ENCODE results near the gene DAPK2. TPM values are rescaled to one million over a fixed set of nuclear protein-coding genes. Genes with fewer than 3 reads are reported as not detected.

DAPK2 gene
- total RNA-seq, 1 donor from 2014 or later = 2.4 TPM

DNA sequence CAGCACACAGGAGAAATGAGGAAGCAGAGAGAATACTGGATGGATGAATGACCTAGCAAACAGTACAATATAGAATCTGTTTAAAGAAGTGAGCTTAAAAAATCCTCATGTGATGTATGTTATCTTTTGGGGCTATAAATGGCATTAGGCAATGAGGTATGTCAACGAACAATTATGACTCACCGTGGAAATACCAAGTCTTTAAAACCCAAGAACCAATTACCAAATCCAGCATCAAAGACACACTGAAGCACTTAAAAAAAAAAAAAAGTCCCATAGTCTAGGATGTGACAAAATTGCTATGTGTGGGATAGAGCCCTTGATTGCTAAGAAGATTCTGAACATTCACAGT is 176.3 kb downstream of the DAPK2 start:
- TF ChIP-seq, protein P1, sequence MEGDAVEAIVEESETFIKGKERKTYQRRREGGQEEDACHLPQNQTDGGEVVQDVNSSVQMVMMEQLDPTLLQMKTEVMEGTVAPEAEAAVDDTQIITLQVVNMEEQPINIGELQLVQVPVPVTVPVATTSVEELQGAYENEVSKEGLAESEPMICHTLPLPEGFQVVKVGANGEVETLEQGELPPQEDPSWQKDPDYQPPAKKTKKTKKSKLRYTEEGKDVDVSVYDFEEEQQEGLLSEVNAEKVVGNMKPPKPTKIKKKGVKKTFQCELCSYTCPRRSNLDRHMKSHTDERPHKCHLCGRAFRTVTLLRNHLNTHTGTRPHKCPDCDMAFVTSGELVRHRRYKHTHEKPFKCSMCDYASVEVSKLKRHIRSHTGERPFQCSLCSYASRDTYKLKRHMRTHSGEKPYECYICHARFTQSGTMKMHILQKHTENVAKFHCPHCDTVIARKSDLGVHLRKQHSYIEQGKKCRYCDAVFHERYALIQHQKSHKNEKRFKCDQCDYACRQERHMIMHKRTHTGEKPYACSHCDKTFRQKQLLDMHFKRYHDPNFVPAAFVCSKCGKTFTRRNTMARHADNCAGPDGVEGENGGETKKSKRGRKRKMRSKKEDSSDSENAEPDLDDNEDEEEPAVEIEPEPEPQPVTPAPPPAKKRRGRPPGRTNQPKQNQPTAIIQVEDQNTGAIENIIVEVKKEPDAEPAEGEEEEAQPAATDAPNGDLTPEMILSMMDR (IDR thresholded peaks at IDR 0.05) = no peak
- intact Hi-C loops (cut with DNase I) = no loop called here
- Histone ChIP-seq H3K36me3 (no peaks in the 10 kb centered on the region), H3K27ac (no peak overlapping the region), H3K4me1 (no peaks in the 10 kb centered on the region), H3K27me3 (no peaks in the 10 kb centered on the region), H3K4me3 (no peak overlapping the region), H3K9me3 (no peaks in the 10 kb centered on the region)
- no peak for DNase-seq (ENCODE audit: low spot score in 2 of 2)

DNA sequence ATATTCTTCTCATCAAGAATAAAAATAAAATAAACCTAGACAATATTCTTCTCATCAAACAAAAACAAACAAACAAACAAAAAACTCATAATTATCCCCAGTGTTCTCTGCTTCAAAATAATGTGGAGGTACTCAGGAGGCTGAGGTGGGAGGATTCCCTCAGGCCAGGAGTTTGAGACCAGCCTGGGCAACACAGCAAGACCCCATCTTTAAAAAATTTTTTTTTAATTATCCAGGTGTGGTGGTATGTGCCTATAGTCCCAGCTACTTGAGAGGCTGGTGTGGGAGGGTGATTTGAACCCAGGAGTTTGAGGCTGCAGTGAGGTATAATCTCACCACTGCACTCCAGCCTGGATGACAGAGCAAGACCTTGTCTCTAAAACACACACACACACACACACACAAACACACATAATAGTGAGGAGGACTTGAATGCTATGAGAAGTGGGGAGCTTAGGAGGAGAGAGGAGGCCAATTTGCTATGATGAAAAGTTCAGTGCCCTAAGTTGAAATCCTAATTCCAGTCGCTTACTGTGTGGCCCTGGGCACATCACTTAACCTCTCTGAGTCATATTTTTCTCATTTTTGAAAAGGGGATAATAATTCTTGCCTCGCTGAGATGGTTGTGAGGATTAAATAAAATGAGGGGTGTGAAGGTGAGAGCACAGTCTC is 176.8 kb downstream of the DAPK2 start:
- DNase-seq (ENCODE audit: low spot score in 2 of 2) = no peak
- Histone ChIP-seq H3K4me3 (no peak overlapping the region), H3K27me3 (no peaks in the 10 kb centered on the region), H3K27ac (no peak overlapping the region), H3K4me1 (no peaks in the 10 kb centered on the region), H3K36me3 (no peaks in the 10 kb centered on the region), H3K9me3 (no peaks in the 10 kb centered on the region)
- TF ChIP-seq, protein P1 (IDR thresholded peaks at IDR 0.05) = no peak
- intact Hi-C loops (cut with DNase I) = no loop called here

DNA sequence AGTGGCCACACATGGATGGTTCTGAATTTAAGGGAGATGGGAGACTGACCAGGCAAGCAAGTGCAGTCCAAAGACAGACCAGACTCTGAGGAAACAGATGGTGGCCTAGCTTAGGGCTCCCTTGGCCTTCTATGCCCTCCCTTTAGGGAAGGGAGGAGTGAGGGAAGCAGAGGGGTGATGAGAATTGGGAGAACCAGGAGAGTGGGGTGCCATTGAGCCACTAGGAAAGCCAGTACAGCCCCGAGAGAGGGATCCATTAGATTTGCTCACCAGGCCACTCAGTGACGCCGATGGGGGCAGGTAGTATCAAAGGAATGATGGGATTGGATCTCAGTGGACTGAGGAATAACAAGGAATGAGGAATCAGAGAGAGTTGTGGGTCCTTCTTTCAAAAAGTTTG is 182.1 kb downstream of the DAPK2 start:
- Histone ChIP-seq H3K27ac (no peak overlapping the region), H3K27me3 (no peaks in the 10 kb centered on the region), H3K9me3 (no peaks in the 10 kb centered on the region), H3K36me3 (no peaks in the 10 kb centered on the region), H3K4me1 (no peaks in the 10 kb centered on the region), H3K4me3 (no peak overlapping the region)
- TF ChIP-seq, protein P1 (IDR thresholded peaks at IDR 0.05) = no peak
- DNase-seq (ENCODE audit: low spot score in 2 of 2) = no peak
- intact Hi-C loops (cut with DNase I) = no loop called here

DNA sequence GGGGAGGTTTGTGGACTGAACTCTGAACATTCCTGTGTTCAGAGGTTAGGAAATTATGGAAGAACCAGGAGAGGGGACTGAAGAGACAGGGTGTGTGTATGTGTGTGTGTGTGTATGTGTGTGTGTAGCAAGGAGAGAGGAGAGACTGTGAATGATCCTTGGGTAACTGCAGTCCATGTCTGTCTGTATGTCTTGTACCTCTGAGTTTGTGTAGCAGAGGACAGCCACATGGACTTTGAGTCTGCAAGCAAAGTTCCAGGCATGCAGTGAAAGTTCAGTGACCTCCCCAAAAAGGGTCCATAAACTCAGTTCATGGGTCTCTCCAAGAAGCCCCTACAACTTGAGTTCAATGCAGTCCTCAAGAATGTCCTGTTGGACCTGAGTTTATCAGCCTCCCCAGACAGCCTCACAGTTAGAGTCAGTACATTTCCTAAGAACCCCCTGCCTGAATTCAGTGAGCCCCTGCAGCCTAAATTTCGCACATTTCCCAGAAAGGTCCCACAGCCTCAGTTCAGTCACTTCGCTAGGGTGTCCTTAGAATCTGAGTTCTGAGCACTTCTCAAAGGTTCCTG is 184.3 kb downstream of the DAPK2 start:
- intact Hi-C loops (cut with DNase I) = no loop called here
- TF ChIP-seq, protein P1 (IDR thresholded peaks at IDR 0.05) = no peak
- Histone ChIP-seq H3K4me1 (peaks cover 0 to 3% of the 10 kb centered on the region in 2 donors), H3K4me3 (no peak overlapping the region), H3K27me3 (no peaks in the 10 kb centered on the region), H3K36me3 (no peaks in the 10 kb centered on the region), H3K9me3 (no peaks in the 10 kb centered on the region), H3K27ac (no peak overlapping the region)
- DNase-seq (ENCODE audit: low spot score in 2 of 2) = no peak

DNA sequence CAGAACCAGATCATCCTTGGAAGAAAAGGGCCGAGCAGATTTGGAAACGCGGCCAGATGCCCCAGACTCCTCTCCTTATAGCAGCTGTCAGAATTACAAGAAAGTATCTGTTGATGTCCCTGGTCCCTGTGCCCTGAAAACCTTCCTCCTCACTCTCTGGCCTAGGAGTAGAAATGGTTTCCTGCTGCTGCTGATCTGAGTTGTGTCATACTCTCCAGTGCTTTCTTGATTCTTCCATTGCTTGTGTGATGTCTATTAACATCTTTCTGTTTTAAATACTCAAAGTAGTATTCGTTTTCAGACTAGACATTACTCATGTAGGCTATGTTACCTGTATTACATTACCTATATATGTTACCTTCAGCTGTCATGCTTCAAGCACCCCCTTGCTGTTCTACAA is 185.7 kb downstream of the DAPK2 start:
- H3K4me3 ChIP-seq = no peak overlapping the region
- no peaks in the 10 kb centered on the region for H3K27me3 ChIP-seq
- intact Hi-C loops (cut with DNase I) = no loop called here
- peaks cover 0 to 3% of the 10 kb centered on the region in 2 donors for H3K4me1 ChIP-seq
- DNase-seq (ENCODE audit: low spot score in 2 of 2) = no peak
- TF ChIP-seq, protein P1 (IDR thresholded peaks at IDR 0.05) = no peak
- no peaks in the 10 kb centered on the region for H3K9me3 ChIP-seq
- H3K27ac ChIP-seq = no peak overlapping the region
- no peaks in the 10 kb centered on the region for H3K36me3 ChIP-seq

Data from ascending aorta (tissue), 2 donors.